ENCODE data around the gene PILRB.

- TF ChIP-seq CTCF (IDR thresholded peaks at IDR 0.05; ENCODE audit: insufficient read depth, low read depth, low read length) (no peak), EZH2 (IDR thresholded peaks at IDR 0.05; ENCODE audit: insufficient read depth, low read length) (no peak)
Observed at GRCh38 chr7:100346921-100347320, 11.0 kb upstream of the PILRB start.
